ENCODE data around the gene AGT.
"Not testable (repeated sequence)": the region's sequence is repeated elsewhere in the genome, so short reads cannot be mapped to it uniquely, and the experiment has no call there.

The AGT gene

GRCh38 chr1:230658691-230659090 is 55.2 kb downstream of the AGT start:
- Histone ChIP-seq H3K27ac (replicated peaks) (no peak overlapping the region), H3K27me3 (ENCODE audit: insufficient read depth, poor library complexity, severe bottlenecking) (no peaks in the 10 kb centered on the region), H3K4me3 (replicated peaks; ENCODE audit: insufficient read depth, low read length) (no peak overlapping the region)
- TF ChIP-seq GABPA (IDR thresholded peaks at IDR 0.05; ENCODE audit: low read depth), result no peak
- TF ChIP-seq SPI1 (IDR thresholded peaks at IDR 0.05; ENCODE audit: borderline replicate concordance, low read depth), result no peak
- TF ChIP-seq REST (IDR thresholded peaks at IDR 0.05; ENCODE audit: insufficient replicate concordance, low read depth), result no peak
- TF ChIP-seq POLR2AphosphoS5 (IDR thresholded peaks at IDR 0.05; ENCODE audit: low read depth), result no peak
- TF ChIP-seq CTCF (IDR thresholded peaks at IDR 0.05; ENCODE audit: insufficient read depth, low read length), result no peak
- DNase-seq (ENCODE audit: low read depth in 1 of 2, low spot score in 1 of 2), result no peak

- not testable (repeated sequence) for DNase-seq (ENCODE audit: low read depth in 1 of 2, low spot score in 1 of 2); H3K4me3 ChIP-seq (replicated peaks; ENCODE audit: insufficient read depth, low read length); H3K27me3 ChIP-seq (ENCODE audit: insufficient read depth, poor library complexity, severe bottlenecking); H3K27ac ChIP-seq (replicated peaks)
These were observed 55.8 kb downstream of the AGT start for GRCh38 chr1:230658103-230658502.

- not testable (repeated sequence) for H3K4me3 ChIP-seq (replicated peaks; ENCODE audit: insufficient read depth, low read length); H3K27me3 ChIP-seq (ENCODE audit: insufficient read depth, poor library complexity, severe bottlenecking); DNase-seq (ENCODE audit: low read depth in 1 of 2, low spot score in 1 of 2); H3K27ac ChIP-seq (replicated peaks)
These were observed 57.2 kb downstream of the AGT start for GRCh38 chr1:230656719-230657118.

Measured in HL-60 (cell line).